HG02973 (cell line): Measurements from ENCODE around the gene WDR49.

Experiments
- ATAC-seq: cut with Tn5 transposase; IDR thresholded peaks from one replicate; pipeline ENCODE4 v1.9.1; 2021; ENCODE audit warnings: moderate library complexity; ENCODE audit not compliant: unreplicated experiment

The WDR49 gene

GRCh38 chr3:167491621-167492020 lies 162.1 kb downstream of the WDR49 start:
- ATAC-seq, result no peak

GRCh38 chr3:167489571-167489970 lies 164.2 kb downstream of the WDR49 start:
- ATAC-seq, result no peak

GRCh38 chr3:167487556-167487955 lies 166.2 kb downstream of the WDR49 start:
- no peak for ATAC-seq

GRCh38 chr3:167484551-167484950 lies 169.2 kb downstream of the WDR49 start:
- no peak for ATAC-seq

GRCh38 chr3:167483708-167484475 lies 169.8 kb downstream of the WDR49 start:
- no peak for ATAC-seq

GRCh38 chr3:167481164-167481563 lies 172.6 kb downstream of the WDR49 start:
- no peak for ATAC-seq

- ATAC-seq, result no peak
These were observed 173.0 kb downstream of the WDR49 start for GRCh38 chr3:167480748-167481147.

- no peak for ATAC-seq
These were observed 179.9 kb downstream of the WDR49 start, which contains the start of gene SERPINI2 for GRCh38 chr3:167473863-167474262. Gene SERPINI2, minus strand, starts transcription at chr3:167474042. Its CDS starts 2,208 bp downstream, at chr3:167471834.

GRCh38 chr3:167469381-167469780 lies 184.4 kb downstream of the WDR49 start:
- ATAC-seq, result no peak

GRCh38 chr3:167467848-167468611 lies 185.7 kb downstream of the WDR49 start:
- no peak for ATAC-seq

- no peak for ATAC-seq
These were observed 186.8 kb downstream of the WDR49 start for GRCh38 chr3:167466966-167467365.

- ATAC-seq, result no peak
These were observed 197.5 kb downstream of the WDR49 start for GRCh38 chr3:167456157-167456799.

- no peak for ATAC-seq
These were observed 199.9 kb downstream of the WDR49 start for GRCh38 chr3:167453815-167454214.

GRCh38 chr3:167451282-167451681 lies 202.5 kb downstream of the WDR49 start:
- no peak for ATAC-seq

GRCh38 chr3:167450675-167451074 lies 203.1 kb downstream of the WDR49 start:
- no peak for ATAC-seq

GRCh38 chr3:167450195-167450594 lies 203.5 kb downstream of the WDR49 start:
- ATAC-seq, result no peak

GRCh38 chr3:167445491-167445890 lies 208.3 kb downstream of the WDR49 start:
- ATAC-seq, result no peak

GRCh38 chr3:167441256-167441655 lies 212.5 kb downstream of the WDR49 start:
- ATAC-seq, result no peak

GRCh38 chr3:167437428-167438139 lies 216.2 kb downstream of the WDR49 start:
- ATAC-seq, result no peak
